Stimulated activated CD8-positive, alpha-beta memory T cell treated with anti-CD3 and anti-CD28 coated beads, Interleukin-4, amount 100 ng/mL, for 48 hours (primary cell): ENCODE data around the gene IL6ST.
"Not testable (repeated sequence)": the region's sequence is repeated elsewhere in the genome, so short reads cannot be mapped to it uniquely, and the experiment has no call there.

Source experiments
- DNase-seq: peaks from one replicate; pipeline ENCODE4 v3.0.0-alpha.2; 2020

Gene IL6ST

DNA sequence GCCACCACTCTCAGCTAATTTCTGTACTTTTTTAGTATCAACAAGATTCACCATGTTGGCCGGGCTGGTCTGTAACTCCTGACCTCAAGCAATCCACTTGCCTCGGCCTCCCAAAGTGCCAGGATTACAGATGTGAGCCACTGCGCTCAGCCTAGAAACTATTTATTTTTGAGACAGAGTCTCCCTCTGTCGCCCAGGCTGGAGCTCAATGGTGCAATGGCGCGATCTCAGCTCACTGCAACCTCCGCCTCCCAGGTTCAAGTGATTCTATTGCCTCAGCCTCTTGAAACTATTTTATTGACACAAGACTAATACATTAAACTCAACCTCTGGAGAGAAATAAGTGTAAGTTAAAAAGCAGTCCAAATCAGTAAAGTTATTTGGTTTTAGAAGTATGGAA lies 34.0 kb downstream of the IL6ST start:
- no peak for DNase-seq

DNA sequence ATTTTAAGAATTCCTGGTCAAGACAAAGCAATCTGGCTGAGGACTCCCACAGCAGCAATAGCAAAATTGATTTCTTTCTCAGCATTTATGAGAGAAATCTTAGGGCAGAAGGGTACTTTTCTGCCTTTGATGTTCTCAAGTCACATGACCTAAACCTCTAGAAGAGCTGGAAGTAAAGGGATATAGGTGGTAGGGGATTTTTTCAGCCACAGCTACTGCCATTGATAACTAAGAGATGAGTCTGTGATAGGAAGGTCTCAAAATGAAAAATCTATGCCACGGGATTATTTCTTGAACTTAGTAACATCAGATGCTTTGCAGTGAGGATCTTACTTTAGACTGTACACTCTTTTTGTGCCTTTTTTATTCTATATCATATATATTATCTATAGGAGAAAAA lies 35.6 kb downstream of the IL6ST start:
- DNase-seq, result no peak

DNA sequence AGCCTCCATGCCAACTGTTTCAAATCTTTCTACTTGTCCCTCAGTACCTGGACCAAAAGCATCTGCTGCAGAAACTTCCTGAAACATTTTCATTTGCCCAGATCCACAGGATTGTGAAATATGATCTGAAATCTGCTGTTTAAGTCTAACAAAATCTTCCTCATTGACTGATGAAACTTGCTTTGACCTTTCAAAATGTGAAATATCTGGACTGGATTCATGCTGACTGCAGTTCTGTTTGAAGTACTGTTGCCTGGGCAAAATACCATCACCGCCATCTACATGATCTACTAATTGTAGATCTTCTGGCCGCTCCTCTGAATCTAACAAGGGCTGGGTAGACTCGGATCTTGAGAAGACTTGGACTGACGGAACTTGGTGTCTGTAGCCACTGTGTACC lies 53.6 kb downstream of the IL6ST start:
- DNase-seq, result not testable (repeated sequence)

DNA sequence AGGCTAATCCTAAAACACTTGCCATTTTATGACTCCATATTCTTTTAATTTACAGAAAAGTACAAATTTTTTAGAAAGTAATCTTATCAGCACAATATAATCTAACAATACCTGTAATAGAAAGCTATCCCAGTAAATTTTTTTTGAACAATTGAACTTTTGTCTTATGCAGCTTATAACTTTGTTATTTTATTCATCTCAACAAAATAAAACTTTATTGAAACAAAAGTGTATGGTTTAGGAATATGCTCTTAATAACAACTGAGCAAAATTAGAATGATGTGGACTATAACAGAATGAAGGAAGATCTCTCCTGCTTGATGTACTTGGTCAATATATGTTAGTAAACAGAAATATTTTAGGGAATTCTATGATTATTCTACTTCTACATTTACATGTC lies 57.2 kb downstream of the IL6ST start:
- DNase-seq, result not testable (repeated sequence)

DNA sequence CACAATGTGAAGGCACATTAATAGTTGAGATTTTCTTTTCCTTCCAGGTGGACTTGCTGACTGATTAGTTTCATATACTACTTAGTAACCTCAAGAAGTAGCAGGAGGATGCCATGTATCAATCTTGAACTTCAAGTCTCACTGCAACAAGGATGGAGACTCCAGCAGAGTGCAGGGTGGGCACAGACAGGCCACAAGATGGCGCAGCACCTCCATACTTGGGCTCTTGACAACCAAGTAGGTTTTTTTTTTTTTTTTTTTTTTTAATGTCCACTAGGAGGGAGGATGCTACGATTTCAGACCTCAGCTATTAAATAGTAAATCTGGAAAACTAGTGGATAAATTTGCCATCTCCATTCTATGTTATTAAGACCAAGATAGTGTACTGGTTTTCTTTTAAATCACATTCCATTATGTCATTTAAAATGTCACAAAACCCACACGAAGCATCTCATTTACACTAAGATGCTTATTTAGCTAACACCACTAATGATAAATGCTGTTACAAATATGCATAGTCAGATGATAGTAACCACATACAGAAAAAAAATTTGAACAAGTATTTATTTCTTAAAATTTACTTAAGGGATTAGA lies 58.6 kb downstream of the IL6ST start:
- DNase-seq, result peak; percentile 85

DNA sequence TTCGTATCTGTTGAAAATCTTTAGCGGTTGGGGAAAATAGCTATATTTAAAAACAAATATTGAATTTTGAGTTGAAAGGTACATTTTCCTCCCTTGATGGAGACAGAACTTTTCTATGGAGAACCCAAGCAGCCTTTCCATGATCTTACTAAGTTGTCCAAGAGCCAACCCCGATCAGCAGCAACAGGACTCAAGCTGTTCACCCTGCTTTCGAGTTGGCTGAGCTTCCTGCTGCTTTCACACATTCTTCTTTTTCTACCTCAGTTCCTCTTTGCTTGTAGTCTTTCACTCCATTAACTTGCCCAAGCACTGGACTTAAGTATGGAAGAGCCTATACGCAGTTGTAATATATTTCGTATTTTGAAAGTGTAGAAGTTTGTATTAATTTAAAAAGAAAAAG lies 59.4 kb downstream of the IL6ST start:
- no peak for DNase-seq

DNA sequence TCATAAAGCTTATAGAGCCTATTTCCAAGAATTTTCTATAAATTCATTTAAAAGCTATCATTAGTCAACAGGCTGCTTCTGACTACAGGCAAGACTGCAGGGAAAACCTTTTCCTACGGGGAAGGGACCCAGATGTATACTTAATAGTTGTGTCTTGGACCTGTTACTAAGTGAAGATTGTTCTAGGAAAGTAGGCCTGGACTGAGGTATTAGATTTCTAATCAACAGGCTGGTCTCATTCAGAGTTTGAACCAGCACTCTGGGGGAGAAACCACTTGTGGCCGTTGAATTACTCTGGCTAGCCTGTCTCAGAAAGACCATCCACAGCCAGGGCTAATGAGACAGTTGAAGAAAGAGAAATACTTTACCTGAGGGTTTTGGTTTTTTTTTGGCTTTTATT lies 60.0 kb downstream of the IL6ST start:
- no peak for DNase-seq

DNA sequence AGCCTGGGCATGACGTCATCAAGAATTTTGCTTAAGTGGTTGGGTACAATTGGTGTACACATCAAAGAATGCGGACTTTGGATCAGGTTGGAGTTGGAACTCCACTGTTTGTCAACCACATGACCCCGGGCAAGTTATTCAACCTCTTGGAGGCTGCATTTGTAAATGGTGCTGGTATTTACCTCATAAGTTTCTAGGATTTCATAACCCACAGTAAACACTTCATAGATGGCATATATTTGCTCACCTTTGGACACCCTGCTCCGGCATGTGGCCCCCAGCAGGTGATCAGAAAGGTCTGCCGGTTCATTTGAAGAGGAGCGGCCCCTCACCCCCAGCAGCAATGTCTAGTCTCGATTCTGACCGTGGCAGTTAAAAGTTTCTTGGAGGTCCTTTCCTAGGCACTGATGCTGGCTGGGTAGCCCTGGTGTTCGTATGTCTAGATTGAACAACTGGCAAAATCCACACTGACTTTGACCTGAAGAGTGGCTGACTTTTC lies 60.6 kb downstream of the IL6ST start:
- no peak for DNase-seq

DNA sequence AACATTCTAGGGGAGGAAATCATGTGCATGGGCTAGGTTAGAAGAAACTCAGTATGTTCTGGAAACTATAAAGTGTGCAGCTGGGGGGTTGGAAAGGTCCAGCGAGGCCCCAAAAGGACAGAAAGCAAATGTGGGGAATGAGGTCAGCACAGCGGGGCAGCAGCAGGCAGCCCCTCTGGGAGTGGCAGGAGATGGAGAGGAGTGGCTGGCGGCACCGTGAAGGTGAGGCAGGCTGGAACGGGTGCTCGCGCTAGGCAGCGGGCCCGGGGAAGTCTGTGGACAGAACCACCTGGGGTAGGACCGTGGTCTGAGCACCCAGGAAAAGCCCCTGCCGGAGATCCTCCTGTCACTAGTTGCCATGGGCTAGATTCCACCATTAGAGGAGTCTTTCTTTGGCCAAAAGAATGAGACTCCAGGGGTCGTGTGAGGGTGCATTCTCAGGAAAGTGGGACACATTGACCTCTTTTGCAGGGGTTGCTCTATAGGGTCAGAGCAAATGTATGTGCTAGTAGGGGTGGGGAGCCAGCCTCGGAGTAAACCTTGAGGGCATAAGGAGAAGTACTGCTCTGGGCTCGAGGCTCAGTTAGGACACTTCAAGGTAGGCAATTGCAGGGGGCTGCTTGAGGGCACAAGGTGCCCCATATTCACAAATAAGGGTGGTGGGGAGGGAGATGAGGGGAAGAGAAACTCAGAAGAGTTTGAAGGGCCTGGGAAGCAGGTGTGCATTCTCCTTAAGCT lies 61.2 kb downstream of the IL6ST start:
- no peak for DNase-seq

DNA sequence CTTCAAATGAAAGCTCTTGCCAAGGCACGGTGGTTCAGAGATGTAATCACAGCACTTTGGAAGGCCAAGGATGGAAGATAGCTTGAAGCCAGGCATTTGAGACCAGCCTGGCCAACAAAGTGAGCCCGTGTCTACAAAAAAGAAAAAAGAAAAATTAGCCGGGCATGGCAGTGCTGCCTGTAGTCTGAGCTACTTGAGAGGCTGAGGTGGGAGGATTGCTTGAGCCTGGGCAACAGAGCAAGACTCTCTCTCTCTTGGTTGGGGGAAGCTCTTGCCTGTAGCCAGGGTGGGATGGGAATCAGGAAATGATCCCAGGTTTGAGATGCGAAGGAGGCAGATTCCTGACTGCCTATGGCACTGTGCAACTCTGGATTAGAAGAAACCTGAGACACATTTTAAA lies 62.1 kb downstream of the IL6ST start:
- DNase-seq, result no peak

DNA sequence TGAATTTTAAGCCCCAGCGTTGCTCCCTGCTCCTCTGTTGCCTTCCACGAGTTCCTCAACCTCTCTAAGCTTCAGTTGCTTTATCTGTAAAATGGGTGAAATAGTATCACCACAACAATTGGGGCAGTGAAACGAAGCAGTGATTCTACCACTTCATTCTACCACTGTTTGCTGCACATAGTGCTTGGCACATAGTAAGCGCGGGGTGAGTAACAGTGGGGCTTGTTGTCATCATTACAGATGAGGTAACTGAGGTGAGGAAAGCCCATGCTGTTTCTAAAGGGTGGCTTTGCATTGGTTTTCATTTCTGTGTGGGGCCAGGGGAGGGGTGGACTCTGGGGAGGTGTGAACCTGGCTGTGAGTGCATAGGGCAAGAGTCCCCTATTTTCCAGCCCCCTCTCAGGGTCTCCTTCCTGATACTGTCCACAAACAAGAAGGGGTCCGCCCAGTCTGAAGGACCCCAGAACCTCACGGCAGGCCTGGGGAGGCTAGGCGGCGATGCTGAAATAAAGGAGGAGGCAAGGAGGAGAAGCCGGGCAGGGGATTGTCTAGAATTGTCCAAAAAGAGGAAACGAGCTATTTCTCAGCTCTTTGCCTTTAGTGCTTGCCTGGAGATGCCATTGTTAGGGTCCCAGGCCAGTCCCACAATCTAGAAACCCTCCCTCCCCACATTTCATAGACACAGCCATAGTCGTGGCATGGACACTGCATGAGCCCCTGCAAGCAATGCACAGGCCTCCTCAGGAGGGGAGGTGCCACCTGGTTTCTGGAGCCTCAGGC lies 65.6 kb downstream of the IL6ST start:
- DNase-seq, result no peak

DNA sequence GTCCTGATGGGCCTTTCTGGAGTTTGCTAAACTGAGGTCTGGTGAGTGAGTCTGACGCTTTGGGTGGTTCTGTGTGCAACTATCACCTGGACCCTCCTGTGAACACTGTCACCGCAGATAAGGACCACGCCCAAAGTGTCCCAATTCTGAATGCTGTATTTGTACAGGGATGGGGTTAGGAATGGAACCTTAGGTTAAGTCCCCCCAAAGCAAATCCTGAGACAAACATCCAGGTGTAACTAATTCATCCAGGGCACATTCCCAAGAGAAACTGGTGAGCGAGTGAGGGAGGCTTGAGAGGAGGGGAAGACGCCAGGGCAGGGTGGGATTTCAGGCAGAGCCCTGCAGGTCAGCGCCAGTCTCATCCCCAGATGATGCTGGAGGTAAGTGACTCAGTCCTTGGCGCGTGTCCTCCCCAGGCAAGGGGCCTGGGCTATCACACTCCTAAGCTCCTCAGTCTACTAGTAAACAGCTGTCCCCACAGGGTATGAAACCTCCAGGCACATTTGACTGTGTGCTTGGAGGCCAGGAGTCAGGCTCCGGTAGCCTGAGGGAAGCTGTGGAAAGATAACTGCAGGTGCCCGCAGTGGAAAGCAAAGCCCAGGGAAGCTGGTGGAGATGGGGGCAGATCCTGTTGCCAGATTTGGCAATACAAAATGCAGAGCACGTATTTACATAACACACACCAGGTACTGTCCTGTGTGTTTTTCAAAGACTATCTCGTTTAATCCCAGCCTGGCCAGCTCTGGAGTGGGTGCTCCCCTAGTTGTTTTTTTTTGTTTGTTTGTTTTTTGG lies 66.7 kb downstream of the IL6ST start:
- no peak for DNase-seq

DNA sequence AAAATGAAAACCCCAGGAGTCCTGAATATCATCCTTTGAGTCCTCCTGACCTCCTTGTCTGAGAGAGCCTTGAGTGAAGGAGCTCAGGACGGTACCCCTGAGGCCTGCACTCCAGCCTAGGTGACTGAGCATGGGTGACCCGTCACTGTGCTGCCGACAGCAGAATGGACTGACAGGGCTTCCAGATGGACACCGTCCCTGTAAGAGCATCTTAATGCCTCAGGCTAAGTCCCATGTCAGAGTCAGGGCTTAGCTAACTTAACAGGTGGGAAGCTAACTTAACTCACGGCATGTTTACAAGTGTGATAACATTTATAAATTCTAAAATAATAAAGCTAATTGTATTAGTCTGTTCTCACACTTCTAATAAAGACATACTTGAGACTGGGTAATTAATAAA lies 68.3 kb downstream of the IL6ST start:
- no peak for DNase-seq

DNA sequence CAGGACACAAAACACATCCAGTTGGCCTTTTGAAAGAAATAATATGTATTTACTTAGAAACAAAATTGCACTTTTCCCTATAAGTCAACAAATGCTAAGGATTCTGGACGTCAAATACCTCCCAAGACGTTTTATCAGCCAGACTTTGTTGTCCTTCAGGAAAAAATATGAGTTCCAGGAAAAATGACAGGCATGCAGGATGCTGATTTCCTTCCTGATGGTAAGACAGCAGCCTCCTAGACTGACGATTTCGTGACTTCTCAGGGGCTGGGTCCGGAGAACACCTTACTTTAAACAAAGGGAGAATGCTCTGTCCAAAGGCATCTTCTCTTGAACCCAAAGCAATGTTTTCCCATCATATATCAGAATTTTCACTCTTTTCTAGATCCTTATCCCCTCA lies 69.1 kb downstream of the IL6ST start:
- DNase-seq, result no peak

DNA sequence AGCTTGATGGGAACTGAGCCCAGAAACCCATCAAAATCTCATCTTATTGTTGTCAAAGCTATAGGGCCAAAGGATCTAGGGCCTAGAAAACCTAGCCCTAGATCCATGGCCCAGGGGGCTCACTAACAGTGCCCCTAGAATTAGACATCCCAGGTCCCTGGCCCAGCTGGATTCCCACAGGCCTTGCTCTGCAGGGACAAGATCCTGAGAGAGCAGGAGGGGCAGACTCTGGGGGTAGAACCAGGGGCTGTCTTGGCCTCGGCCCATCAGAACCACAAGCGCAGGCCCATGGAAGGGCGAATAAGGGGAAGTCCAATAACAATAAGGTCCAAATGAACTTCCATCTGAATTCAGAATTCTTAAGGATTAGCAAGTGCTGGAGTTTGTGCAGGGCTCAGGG lies 69.6 kb downstream of the IL6ST start:
- DNase-seq, result no peak

DNA sequence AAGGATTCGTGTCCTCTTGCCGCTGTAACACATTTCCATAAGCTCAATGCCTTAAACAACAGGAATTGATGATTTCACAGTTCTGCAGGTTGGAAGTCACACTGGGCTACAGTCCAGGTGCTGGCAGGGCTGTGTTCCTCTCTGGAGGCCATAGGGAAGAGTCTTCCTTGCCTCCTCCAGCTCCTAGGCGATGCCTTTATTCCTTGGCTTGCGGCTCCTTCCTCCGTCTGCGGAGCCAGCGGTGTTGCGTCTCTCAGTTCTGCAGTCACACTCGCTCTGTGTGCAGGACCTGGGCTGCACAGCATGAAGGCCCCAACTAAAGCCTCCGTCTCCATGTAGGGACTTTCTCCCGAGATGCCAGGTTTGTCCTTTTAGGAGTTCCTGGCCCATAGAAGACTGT lies 70.0 kb downstream of the IL6ST start:
- no peak for DNase-seq

DNA sequence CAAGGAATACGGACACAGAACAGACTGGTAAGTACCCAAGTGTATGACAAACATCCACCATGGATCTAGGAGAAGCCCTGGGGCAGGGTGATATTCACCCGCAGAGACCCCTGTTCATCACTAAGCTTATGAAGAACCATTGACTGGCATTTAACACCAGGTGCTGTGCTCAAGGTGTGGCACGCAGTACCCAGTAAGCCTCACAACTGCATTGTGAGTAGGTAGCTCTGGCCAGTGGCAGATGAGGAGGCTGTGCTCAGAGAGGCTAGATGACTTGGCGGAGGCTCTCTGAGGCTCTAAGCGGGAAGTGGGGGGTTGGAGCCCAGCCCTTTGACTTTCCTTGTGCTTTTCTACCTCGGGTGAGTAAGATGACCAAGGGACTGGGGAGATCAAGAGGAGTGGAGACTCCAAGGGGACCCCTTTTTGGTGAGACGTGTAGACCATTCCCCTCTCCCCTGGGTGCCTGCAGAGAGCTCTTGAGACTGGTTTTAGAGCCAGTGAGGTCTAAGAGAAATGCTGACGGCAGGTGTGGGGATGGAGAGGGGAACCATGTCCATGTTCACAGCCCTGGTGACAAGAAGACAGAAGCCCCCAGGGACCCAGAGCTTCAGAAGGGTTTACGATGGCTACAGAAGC lies 70.8 kb downstream of the IL6ST start:
- no peak for DNase-seq

DNA sequence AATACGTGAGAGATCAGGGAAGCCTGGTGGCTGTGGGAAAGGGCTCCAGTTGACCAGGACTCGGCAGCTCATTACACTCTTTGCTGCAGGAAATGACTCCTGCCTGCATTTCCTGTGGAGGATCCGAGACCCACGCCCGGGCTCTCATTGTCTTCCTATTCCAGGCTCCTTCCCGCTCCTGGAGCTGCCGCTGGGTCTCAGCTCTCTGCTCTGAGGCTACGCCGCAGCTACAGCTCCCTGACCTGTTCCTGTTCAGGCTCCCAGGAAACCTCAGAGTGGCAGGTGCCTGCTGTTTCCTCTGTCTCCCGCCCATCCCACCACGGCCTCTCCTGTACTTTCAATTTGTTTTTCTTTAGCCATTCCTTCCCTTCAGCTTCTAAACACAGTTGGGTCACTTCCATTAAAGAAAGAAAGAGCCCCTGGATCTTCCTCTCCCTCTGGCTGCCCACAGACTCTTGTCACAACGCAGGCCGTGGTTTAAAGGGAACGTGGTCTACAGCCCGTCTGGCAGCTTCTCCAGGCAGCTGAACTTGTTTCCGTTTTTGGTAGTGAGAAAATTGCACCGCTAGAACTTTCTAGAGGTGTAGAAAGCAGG lies 71.5 kb downstream of the IL6ST start:
- no peak for DNase-seq

DNA sequence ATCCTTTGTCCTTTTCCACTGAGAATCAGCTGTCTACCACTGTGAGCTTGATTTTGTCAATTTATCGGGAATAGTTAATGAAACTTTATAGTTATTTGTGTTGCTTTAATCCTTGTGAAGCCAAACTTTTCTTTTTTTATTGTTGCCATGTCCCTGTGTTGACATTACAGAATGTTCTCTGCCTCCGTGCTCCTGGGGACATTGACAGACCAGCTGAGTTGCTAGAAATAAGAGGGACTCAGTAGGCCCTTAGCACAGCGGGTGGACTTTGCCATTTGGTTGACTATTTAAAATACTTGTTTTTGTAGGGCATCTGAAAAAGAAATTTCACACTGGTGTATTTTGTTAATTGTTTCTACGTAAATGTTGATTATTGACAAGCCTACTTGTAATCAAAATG lies 73.1 kb downstream of the IL6ST start:
- no peak for DNase-seq

DNA sequence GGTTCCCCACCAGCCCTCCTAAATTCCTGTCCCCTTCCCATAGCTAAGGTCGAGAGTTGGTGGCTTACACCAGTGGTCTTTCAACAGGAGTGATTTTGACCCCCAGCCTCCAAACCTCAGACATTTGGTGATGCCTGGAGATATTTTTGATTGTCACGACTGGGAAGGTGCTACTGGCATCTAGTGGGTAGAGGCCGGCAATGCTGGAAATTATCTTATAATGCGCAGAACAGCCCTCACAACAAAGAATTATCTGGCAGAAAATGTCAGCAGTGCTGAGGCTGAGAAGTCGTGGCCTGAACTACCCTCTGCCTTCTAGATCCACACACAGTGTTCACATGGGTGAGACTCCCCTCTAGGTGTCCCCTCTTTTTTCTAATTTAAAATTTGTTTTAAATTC lies 74.0 kb downstream of the IL6ST start:
- no peak for DNase-seq

DNA sequence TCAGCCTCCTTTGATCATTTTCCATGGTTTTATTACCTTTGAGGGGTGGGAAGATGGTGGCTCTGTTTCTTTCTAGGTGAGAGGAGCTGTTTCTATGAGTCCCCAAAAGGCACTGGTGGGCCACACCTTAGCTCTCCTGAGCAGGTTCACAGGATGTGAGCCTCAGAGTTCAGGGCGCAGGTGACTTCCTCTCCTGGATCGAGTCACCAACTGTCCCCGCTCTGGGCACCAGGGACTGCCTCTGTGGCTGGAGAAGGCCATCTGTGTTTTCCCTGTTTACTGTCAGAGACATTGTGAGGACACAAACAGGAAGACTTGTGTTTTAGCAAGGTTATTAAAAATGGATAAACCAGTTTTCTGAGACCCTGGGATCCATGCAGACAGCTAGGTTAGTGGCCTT lies 75.1 kb downstream of the IL6ST start:
- DNase-seq, result no peak
